A549 (cell line): ENCODE measurements around the gene FGF14. TPM values are rescaled to one million over a fixed set of nuclear protein-coding genes. Genes with fewer than 3 reads are reported as not detected.

Source experiments
- ATAC-seq, 2 experiments: fragments of 200-7000 bp in 1 of 2; fragments of >200 bp in 1 of 2; cut with Nextera tagmentation in 1 of 2; cut with Tn5 transposase in 1 of 2; 3 replicates each; pipeline versions ENCODE4 v1.8.0 to v1.9.1; 2018 to 2020; ENCODE audit warnings: mild to moderate bottlenecking in 1 of 2, moderate library complexity in 1 of 2
- CTCF ChIA-PET: fragments of 300-600 bp; sonication (Branson Sonifier 250); formaldehyde crosslinking; extraction: SDS; loops from one replicate; lab custom pipeline; 2021; ENCODE audit warnings: antibody characterized with exemption, inconsistent platforms; lab: Yijun Ruan, JAX
- POLR2A ChIA-PET: fragments of 350-600 bp; formaldehyde crosslinking; extraction: SDS; loops from one replicate; lab custom pipeline; 2021; ENCODE audit warnings: antibody characterized with exemption, inconsistent platforms; lab: Yijun Ruan, JAX
- DNase-seq, 2 experiments: peaks; one replicate each; pipeline versions ENCODE4 v3.0.0 to v3.0.0-alpha.2; 2011 to 2016; ENCODE audit warnings: low read depth in 1 of 2, low spot score in 1 of 2
- FAIRE-seq: peaks from 2 replicates; lab custom pipeline; 2011; peaks lifted over from hg19 to GRCh38; lab: Jason Lieb, UNC
- H3K27ac ChIP-seq, 2 experiments: fragments of >200 bp; sonication (Bioruptor Twin); formaldehyde crosslinking; 3 replicates each; pipeline ENCODE4 v1.5.1; 2016 to 2017
- H3K4me1 ChIP-seq: fragments of >200 bp; sonication (Bioruptor Twin); formaldehyde crosslinking; 3 replicates; pipeline ENCODE4 v1.6.1; 2016
- H3K4me2 ChIP-seq: fragments of >200 bp; sonication (Bioruptor Twin); formaldehyde crosslinking; 3 replicates; pipeline ENCODE4 v1.6.1; 2016
- H3K4me3 ChIP-seq: fragments of >200 bp; sonication (Bioruptor Twin); formaldehyde crosslinking; 3 replicates; pipeline ENCODE4 v1.5.1; 2016
- H3K9me3 ChIP-seq: fragments of >200 bp; sonication (Bioruptor Twin); formaldehyde crosslinking; 3 replicates; pipeline ENCODE4 v1.6.1; 2016
- BCL3 ChIP-seq: fragments of >200 bp; sonication (Bioruptor Twin); formaldehyde crosslinking; IDR thresholded peaks from 3 replicates; pipeline ENCODE4 v1.6.1; 2016
- BHLHE40 ChIP-seq: IDR thresholded peaks from 2 replicates; pipeline ENCODE4 v1.6.1; 2012; ENCODE audit warnings: low read depth, low read length, inconsistent platforms
- EHF ChIP-seq: fragments of 250-450 bp; sonication (Bioruptor Pico); IDR thresholded peaks from 2 replicates; pipeline ENCODE4 v1.5.0; 2020; ENCODE audit warnings: mild to moderate bottlenecking
- EHMT2 ChIP-seq: fragments of 200-600 bp; sonication (generic); IDR thresholded peaks from 2 replicates; pipeline ENCODE4 v1.6.1; 2016; ENCODE audit warnings: antibody characterized with exemption, low read depth, mild to moderate bottlenecking, moderate library complexity
- ELK1 ChIP-seq: fragments of 150-350 bp; IDR thresholded peaks from 2 replicates; pipeline ENCODE4 v1.6.1; 2014; ENCODE audit warnings: low read depth, mild to moderate bottlenecking, low read length
- ESRRA ChIP-seq: fragments of 150-350 bp; IDR thresholded peaks from 2 replicates; pipeline ENCODE4 v1.6.1; 2014; ENCODE audit warnings: mild to moderate bottlenecking, low read length, borderline replicate concordance
- FOSB ChIP-seq: fragments of 250-450 bp; sonication (Bioruptor Pico); IDR thresholded peaks from 2 replicates; pipeline ENCODE4 v1.5.0; 2020; ENCODE audit warnings: mild to moderate bottlenecking, moderate library complexity
- FOXS1 ChIP-seq: fragments of 250-450 bp; sonication (Bioruptor Pico); IDR thresholded peaks from 2 replicates; pipeline ENCODE4 v1.5.0; 2020; ENCODE audit warnings: mild to moderate bottlenecking, moderate library complexity
- HDAC2 ChIP-seq: fragments of 200-600 bp; sonication (generic); IDR thresholded peaks from 2 replicates; pipeline ENCODE4 v1.6.1; 2016
- HEYL ChIP-seq: fragments of 250-450 bp; sonication (Bioruptor Pico); IDR thresholded peaks from 2 replicates; pipeline ENCODE4 v1.8.0; 2021; ENCODE audit warnings: mild to moderate bottlenecking, moderate library complexity
- JUNB ChIP-seq: fragments of >200 bp; sonication (Bioruptor Twin); formaldehyde crosslinking; IDR thresholded peaks from 2 replicates; pipeline ENCODE4 v1.6.1; 2016
- KDM1A ChIP-seq: fragments of 200-600 bp; sonication (generic); IDR thresholded peaks from 2 replicates; pipeline ENCODE4 v1.6.1; 2016; ENCODE audit warnings: low read depth, mild to moderate bottlenecking
- KDM5A ChIP-seq: fragments of 200-600 bp; sonication (generic); IDR thresholded peaks from 2 replicates; pipeline ENCODE4 v1.6.1; 2016; ENCODE audit warnings: antibody characterized with exemption, mild to moderate bottlenecking
- MAFK ChIP-seq: fragments of 450-650 bp; IDR thresholded peaks from 2 replicates; pipeline ENCODE4 v1.6.1; 2014; ENCODE audit not compliant: partially characterized antibody
- NFE2L2 ChIP-seq: fragments of 150-350 bp; conservative IDR thresholded peaks from 2 replicates; pipeline ENCODE4 v1.6.1; 2014; ENCODE audit warnings: low read length
- POLR2A ChIP-seq: IDR thresholded peaks from 2 replicates; pipeline ENCODE4 v1.6.1; 2012; ENCODE audit warnings: mild to moderate bottlenecking, low read length
- RCOR1 ChIP-seq: fragments of 150-350 bp; IDR thresholded peaks from 2 replicates; pipeline ENCODE4 v1.6.1; 2014; ENCODE audit warnings: antibody characterized with exemption, low read length, low read depth
- SREBF2 ChIP-seq: fragments of 450-650 bp; IDR thresholded peaks from 2 replicates; pipeline ENCODE4 v1.6.1; 2014; ENCODE audit warnings: mild to moderate bottlenecking, moderate library complexity
- TFCP2L1 ChIP-seq: fragments of 250-450 bp; sonication (Bioruptor Pico); IDR thresholded peaks from 2 replicates; pipeline ENCODE4 v1.5.0; 2021; ENCODE audit warnings: mild to moderate bottlenecking
- ZNF302 ChIP-seq: fragments of 250-450 bp; sonication (Bioruptor Pico); IDR thresholded peaks from 2 replicates; pipeline ENCODE4 v1.9.0; 2021; ENCODE audit warnings: inconsistent platforms, mild to moderate bottlenecking, moderate library complexity
- WGBS: methylation state at CpG from one replicate; pipeline ENCODE4 v1.1.6; 2017; ENCODE audit errors: missing lambda C conversion rate; 5-methylcytosine and 5-hydroxymethylcytosine counted together
- polyA plus RNA-seq, 4 experiments: library from polyadenylated mRNA; depleted of rRNA in 3 of 4; stranded (reverse); fragments of >200 nt; fragmentation: RNase III in 1 of 4; extraction: RNeasy Plus Mini Kit Qiagen cat#74134 plus additional on column Dnase treatment in 1 of 4; gene quantifications; 2 replicates in 3 of 4; 3 replicates in 1 of 4; pipeline ENCODE4 v1.2.3, GENCODE V29; 2011 to 2017
- small RNA-seq, 6 experiments: library from RNA; depleted of rRNA; stranded (forward); fragments of <200 nt; gene quantifications; one replicate each; pipeline ENCODE3, GENCODE V24; 2012

The FGF14 gene
- polyA plus RNA-seq, 2 of the 4 experiments (the other 2 are of a cell fraction), result not detected

- peak; percentile 33; the same call in 1 of the 2 replicates for TF ChIP-seq JUNB
- TF ChIP-seq BHLHE40, result no peak
- TF ChIP-seq ELK1, result no peak
- TF ChIP-seq HDAC2, result no peak
- TF ChIP-seq ESRRA, result no peak
Measured at GRCh38 chr13:101681834-101682233, 720.0 kb downstream of the FGF14 start (continued).

GRCh38 chr13:101673360-101674105 lies 728.3 kb downstream of the FGF14 start:
- Histone ChIP-seq H3K4me3 (no peak overlapping the region), H3K9me3 (no peaks in the 10 kb centered on the region), H3K4me2 (no peak overlapping the region), H3K27ac (no peak overlapping the region), H3K4me1 (no peaks in the 10 kb centered on the region)
- ATAC-seq (no peak), DNase-seq (no peak), FAIRE-seq (no peak)
- CTCF ChIA-PET, result no interaction called here
- 72% methylated on average over 4 of the region's 4 CpGs for WGBS
- POLR2A ChIA-PET, result no interaction called here
- TF ChIP-seq ELK1, result no peak
- peak; percentile 33 for TF ChIP-seq MAFK

- TF ChIP-seq KDM5A, result no peak
- TF ChIP-seq BCL3, result no peak
- no peak for TF ChIP-seq ELK1
- no peak for TF ChIP-seq FOXS1 (CRISPR knock-in tag)
- TF ChIP-seq FOSB (CRISPR knock-in tag), result no peak
- TF ChIP-seq EHF (CRISPR knock-in tag), result no peak
- TF ChIP-seq RCOR1, result no peak
- no peak for TF ChIP-seq POLR2A
- TF ChIP-seq NFE2L2, result no peak
- no peak for TF ChIP-seq KDM1A
- no peak for TF ChIP-seq ZNF302 (CRISPR knock-in tag)
- TF ChIP-seq SREBF2, result no peak
- TF ChIP-seq TFCP2L1, result no peak
- no peak for TF ChIP-seq HEYL
- no peak for TF ChIP-seq EHMT2
- Histone ChIP-seq H3K4me2 (no peak overlapping the region), H3K4me1 (no peaks in the 10 kb centered on the region), H3K27ac (no peak overlapping the region), H3K9me3 (no peaks in the 10 kb centered on the region), H3K4me3 (no peak overlapping the region)
- ChIA-PET POLR2A (no interaction called here), CTCF (no interaction called here)
- ATAC-seq, result no peak
- WGBS, result 78% methylated on average over 4 of the region's 4 CpGs
- DNase-seq, result no peak
- no peak for FAIRE-seq
Measured at GRCh38 chr13:101661839-101662238, 740.0 kb downstream of the FGF14 start.

Small RNA genes lying within 50 kb of the gene (small RNA-seq; reads per million reads assigned to genes)
- gene MIR2681, result 0 to 3.6 (median 0) reads per million in 6 experiments
- 0 reads per million in 6 experiments for gene MIR4705
- 0 reads per million in 6 experiments for gene RNU1-24P
- 0 reads per million in 6 experiments for gene RNY1P2
- 0 reads per million in 6 experiments for gene RPL39P29

Other genes with a start within 250 kb of the FGF14 start
- 22.5 and 28.4 TPM in 2 replicates for gene TPP2, start 194.9 kb upstream of the FGF14 start, polyA plus RNA-seq (2011; rRNA removed)
- gene TPP2, start 194.9 kb upstream of the FGF14 start, polyA plus RNA-seq (2017; fragmentation: RNase III; extraction: RNeasy Plus Mini Kit Qiagen cat#74134 plus additional on column Dnase treatment), result 17.0 to 20.2 TPM (median 18.6 TPM) in 3 replicates